Non-pigmented ciliary epithelial cell (primary cell): ENCODE results near the gene GPR152.

Experiments
- DNase-seq: peaks from one replicate; pipeline ENCODE4 v3.0.0-alpha.2; 2010; ENCODE audit warnings: low read depth

GPR152 gene

GRCh38 chr11:67423891-67424613 is 28.5 kb downstream of the GPR152 start:
- no peak for DNase-seq

- DNase-seq, result no peak
Observed at GRCh38 chr11:67423466-67423865, 29.1 kb downstream of the GPR152 start.

GRCh38 chr11:67422891-67423290 is 29.6 kb downstream of the GPR152 start:
- no peak for DNase-seq

- no peak for DNase-seq
Observed at GRCh38 chr11:67421430-67422031, 31.0 kb downstream of the GPR152 start.

- peak; percentile 31 for DNase-seq
Observed at GRCh38 chr11:67420646-67421429, 31.7 kb downstream of the GPR152 start.

GRCh38 chr11:67420147-67420645 is 32.3 kb downstream of the GPR152 start:
- no peak for DNase-seq

GRCh38 chr11:67419325-67420049 is 33.0 kb downstream of the GPR152 start:
- DNase-seq, result no peak

GRCh38 chr11:67418476-67419281 is 33.9 kb downstream of the GPR152 start:
- no peak for DNase-seq

GRCh38 chr11:67417425-67417824 is 35.1 kb downstream of the GPR152 start:
- no peak for DNase-seq

- no peak for DNase-seq
Observed at GRCh38 chr11:67416416-67417335, 35.9 kb downstream of the GPR152 start.

GRCh38 chr11:67415501-67416304 is 36.8 kb downstream of the GPR152 start, which contains the start of gene CARNS1:
Gene CARNS1, plus strand, starts transcription at chr11:67415678. Its CDS starts 522 bp downstream, at chr11:67416200.
- DNase-seq, result no peak

GRCh38 chr11:67413266-67413849 is 39.2 kb downstream of the GPR152 start:
- DNase-seq, result no peak

GRCh38 chr11:67412495-67413179 is 39.9 kb downstream of the GPR152 start:
- DNase-seq, result no peak

GRCh38 chr11:67411785-67412152 is 40.8 kb downstream of the GPR152 start:
- DNase-seq, result no peak

GRCh38 chr11:67410984-67411784 is 41.3 kb downstream of the GPR152 start:
- DNase-seq, result no peak

- no peak for DNase-seq
Observed at GRCh38 chr11:67410369-67410831, 42.1 kb downstream of the GPR152 start.

- DNase-seq, result no peak
Observed at GRCh38 chr11:67409781-67410368, 42.7 kb downstream of the GPR152 start.
